ENCODE measurements around the gene GLIPR1L1. TPM values are rescaled to one million over a fixed set of nuclear protein-coding genes. Genes with fewer than 3 reads are reported as not detected.

Gene GLIPR1L1
- not detected in 2 replicates for total RNA-seq
- long read RNA-seq: 0 reads

- Mint-ChIP-seq H3K9me3 (ENCODE audit: unreplicated experiment) (no peaks in the 10 kb centered on the region), H3K36me3 (ENCODE audit: unreplicated experiment) (no peaks in the 10 kb centered on the region), H3K4me3 (ENCODE audit: unreplicated experiment) (peak within 1 kb of the TSS; percentile 79), H3K27ac (ENCODE audit: unreplicated experiment) (peak within 1 kb of the TSS; percentile 28), H3K27me3 (ENCODE audit: unreplicated experiment) (peaks cover 16% of the 10 kb centered on the region), H3K4me1 (ENCODE audit: unreplicated experiment) (peaks cover 11% of the 10 kb centered on the region)
- DNase-seq (ENCODE audit: extremely low spot score, unreplicated experiment): peak; percentile 94
- TF ChIP-seq CTCF (IDR thresholded peaks at IDR 0.05): peak; percentile 93
Observed at GRCh38 chr12:75334384-75335030, at the start of gene GLIPR1L1. GLIPR1L1 (plus strand) TSS chr12:75334670; CDS start chr12:75334729, 59 bp downstream.

GRCh38 chr12:75288860-75289259, 45.6 kb upstream of the GLIPR1L1 start:
- Mint-ChIP-seq H3K36me3 (ENCODE audit: unreplicated experiment) (no peaks in the 10 kb centered on the region), H3K27me3 (ENCODE audit: unreplicated experiment) (peaks cover 10% of the 10 kb centered on the region), H3K4me3 (ENCODE audit: unreplicated experiment) (no peak overlapping the region), H3K9me3 (ENCODE audit: unreplicated experiment) (no peaks in the 10 kb centered on the region), H3K27ac (ENCODE audit: unreplicated experiment) (no peak overlapping the region), H3K4me1 (ENCODE audit: unreplicated experiment) (peaks cover 2% of the 10 kb centered on the region)
- TF ChIP-seq CTCF (IDR thresholded peaks at IDR 0.05): no peak
- DNase-seq (ENCODE audit: extremely low spot score, unreplicated experiment): no peak

GRCh38 chr12:75289753-75290152, 44.7 kb upstream of the GLIPR1L1 start:
- Mint-ChIP-seq H3K4me1 (ENCODE audit: unreplicated experiment) (peaks cover 2% of the 10 kb centered on the region), H3K36me3 (ENCODE audit: unreplicated experiment) (no peaks in the 10 kb centered on the region), H3K4me3 (ENCODE audit: unreplicated experiment) (no peak overlapping the region), H3K9me3 (ENCODE audit: unreplicated experiment) (no peaks in the 10 kb centered on the region), H3K27me3 (ENCODE audit: unreplicated experiment) (peaks cover 10% of the 10 kb centered on the region), H3K27ac (ENCODE audit: unreplicated experiment) (no peak overlapping the region)
- DNase-seq (ENCODE audit: extremely low spot score, unreplicated experiment): no peak
- peak; percentile 54 for TF ChIP-seq CTCF (IDR thresholded peaks at IDR 0.05)

- no peak overlapping the region for H3K27ac Mint-ChIP-seq (ENCODE audit: unreplicated experiment)
- no peaks in the 10 kb centered on the region for H3K36me3 Mint-ChIP-seq (ENCODE audit: unreplicated experiment)
- H3K4me3 Mint-ChIP-seq (ENCODE audit: unreplicated experiment): no peak overlapping the region
- no peak for DNase-seq (ENCODE audit: extremely low spot score, unreplicated experiment)
- peaks cover 2% of the 10 kb centered on the region for H3K4me1 Mint-ChIP-seq (ENCODE audit: unreplicated experiment)
- peaks cover 7% of the 10 kb centered on the region for H3K27me3 Mint-ChIP-seq (ENCODE audit: unreplicated experiment)
- no peaks in the 10 kb centered on the region for H3K9me3 Mint-ChIP-seq (ENCODE audit: unreplicated experiment)
- no peak for TF ChIP-seq CTCF (IDR thresholded peaks at IDR 0.05)
Observed at GRCh38 chr12:75291014-75291413, 43.5 kb upstream of the GLIPR1L1 start.

- H3K4me1 Mint-ChIP-seq (ENCODE audit: unreplicated experiment): peaks cover 2% of the 10 kb centered on the region
- H3K9me3 Mint-ChIP-seq (ENCODE audit: unreplicated experiment): no peaks in the 10 kb centered on the region
- no peak overlapping the region for H3K27ac Mint-ChIP-seq (ENCODE audit: unreplicated experiment)
- H3K4me3 Mint-ChIP-seq (ENCODE audit: unreplicated experiment): no peak overlapping the region
- no peak for TF ChIP-seq CTCF (IDR thresholded peaks at IDR 0.05)
- DNase-seq (ENCODE audit: extremely low spot score, unreplicated experiment): no peak
- H3K27me3 Mint-ChIP-seq (ENCODE audit: unreplicated experiment): no peaks in the 10 kb centered on the region
- no peaks in the 10 kb centered on the region for H3K36me3 Mint-ChIP-seq (ENCODE audit: unreplicated experiment)
Observed at GRCh38 chr12:75294336-75294735, 40.1 kb upstream of the GLIPR1L1 start.
